ENCODE data around the gene NRP1. TPM values are rescaled to one million over a fixed set of nuclear protein-coding genes. Genes with fewer than 3 reads are reported as not detected.

Gene NRP1
- total RNA-seq, 4 donors from 2014 or later = 40.4 to 123 (median 58.3) TPM

DNA sequence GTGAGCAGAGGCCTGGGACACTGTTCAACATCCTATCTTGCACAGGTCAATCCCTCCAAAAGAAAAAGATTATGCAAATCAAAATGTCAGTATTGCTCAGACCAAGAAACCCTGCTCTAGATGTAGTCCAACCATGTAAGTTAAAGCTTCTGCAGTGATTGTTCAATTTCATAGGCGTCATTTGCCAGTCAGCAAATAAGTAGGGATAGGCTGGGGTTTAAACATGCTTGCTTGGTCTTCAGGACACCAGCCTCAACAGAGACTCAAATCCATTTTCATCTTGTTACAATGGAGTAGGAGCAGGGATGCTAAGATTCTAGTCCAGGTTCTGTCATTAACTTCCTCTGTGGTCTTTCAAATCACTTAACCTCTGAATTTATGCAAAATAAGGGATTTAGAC, 89.1 kb downstream of the NRP1 start:
- no peak overlapping the region for H3K27ac ChIP-seq
- no peak overlapping the region for H3K4me3 ChIP-seq (replicated peaks in 1 of 3)
- DNase-seq = no peak
- no peaks in the 10 kb centered on the region for H3K27me3 ChIP-seq
- H3K36me3 ChIP-seq = no peaks in the 10 kb centered on the region
- WGBS, 2 donors = 82 to 83% methylated on average over 1 of the region's 1 CpG
- H3K9me3 ChIP-seq = no peaks in the 10 kb centered on the region
- intact Hi-C loops (cut with DNase I) = no loop called here
- peaks cover 6% of the 10 kb centered on the region in 2 donors for H3K4me1 ChIP-seq
- no peak for TF ChIP-seq POLR2A (IDR thresholded peaks at IDR 0.05)
- TF ChIP-seq, protein P1, sequence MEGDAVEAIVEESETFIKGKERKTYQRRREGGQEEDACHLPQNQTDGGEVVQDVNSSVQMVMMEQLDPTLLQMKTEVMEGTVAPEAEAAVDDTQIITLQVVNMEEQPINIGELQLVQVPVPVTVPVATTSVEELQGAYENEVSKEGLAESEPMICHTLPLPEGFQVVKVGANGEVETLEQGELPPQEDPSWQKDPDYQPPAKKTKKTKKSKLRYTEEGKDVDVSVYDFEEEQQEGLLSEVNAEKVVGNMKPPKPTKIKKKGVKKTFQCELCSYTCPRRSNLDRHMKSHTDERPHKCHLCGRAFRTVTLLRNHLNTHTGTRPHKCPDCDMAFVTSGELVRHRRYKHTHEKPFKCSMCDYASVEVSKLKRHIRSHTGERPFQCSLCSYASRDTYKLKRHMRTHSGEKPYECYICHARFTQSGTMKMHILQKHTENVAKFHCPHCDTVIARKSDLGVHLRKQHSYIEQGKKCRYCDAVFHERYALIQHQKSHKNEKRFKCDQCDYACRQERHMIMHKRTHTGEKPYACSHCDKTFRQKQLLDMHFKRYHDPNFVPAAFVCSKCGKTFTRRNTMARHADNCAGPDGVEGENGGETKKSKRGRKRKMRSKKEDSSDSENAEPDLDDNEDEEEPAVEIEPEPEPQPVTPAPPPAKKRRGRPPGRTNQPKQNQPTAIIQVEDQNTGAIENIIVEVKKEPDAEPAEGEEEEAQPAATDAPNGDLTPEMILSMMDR (IDR thresholded peaks at IDR 0.05) = no peak

DNA sequence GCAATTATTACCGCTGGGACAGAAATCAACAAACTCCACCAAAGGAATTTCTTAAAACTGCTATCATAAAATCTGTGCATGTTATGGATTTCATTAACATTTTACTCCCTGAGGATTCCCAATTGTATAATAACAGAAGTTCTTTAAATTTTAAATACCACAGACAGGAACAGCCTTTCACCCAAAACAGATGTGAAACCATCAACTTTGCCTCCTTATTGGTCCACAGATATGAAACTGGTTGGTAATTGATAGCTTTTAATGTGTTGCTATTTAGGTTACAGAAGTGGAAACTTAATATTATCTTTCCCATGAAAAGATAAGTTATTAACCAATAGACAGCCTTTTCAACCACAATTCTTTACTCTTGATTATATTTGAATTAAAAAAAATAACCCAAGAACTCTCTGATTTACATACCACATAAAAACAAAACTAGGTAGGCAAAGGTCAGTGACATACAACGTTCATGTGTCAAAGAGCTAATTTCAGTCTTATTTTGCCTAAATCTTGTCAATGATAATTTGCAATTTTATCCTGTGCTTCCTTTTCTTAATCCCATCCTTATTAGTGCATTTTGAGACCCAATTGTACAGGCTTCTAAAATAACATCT, 90.0 kb downstream of the NRP1 start:
- H3K4me1 ChIP-seq = peaks cover 13% of the 10 kb centered on the region in 2 donors
- no peaks in the 10 kb centered on the region for H3K36me3 ChIP-seq
- no peak for DNase-seq
- TF ChIP-seq, protein P1 (IDR thresholded peaks at IDR 0.05) = no peak
- no peak for TF ChIP-seq POLR2A (IDR thresholded peaks at IDR 0.05)
- no peak overlapping the region for H3K4me3 ChIP-seq (replicated peaks in 1 of 3)
- no peaks in the 10 kb centered on the region for H3K27me3 ChIP-seq
- H3K27ac ChIP-seq = no peak overlapping the region
- WGBS, 2 donors = 84 to 88% methylated on average over 2 of the region's 2 CpGs
- no peaks in the 10 kb centered on the region for H3K9me3 ChIP-seq
- intact Hi-C loops (cut with DNase I) = no loop called here

DNA sequence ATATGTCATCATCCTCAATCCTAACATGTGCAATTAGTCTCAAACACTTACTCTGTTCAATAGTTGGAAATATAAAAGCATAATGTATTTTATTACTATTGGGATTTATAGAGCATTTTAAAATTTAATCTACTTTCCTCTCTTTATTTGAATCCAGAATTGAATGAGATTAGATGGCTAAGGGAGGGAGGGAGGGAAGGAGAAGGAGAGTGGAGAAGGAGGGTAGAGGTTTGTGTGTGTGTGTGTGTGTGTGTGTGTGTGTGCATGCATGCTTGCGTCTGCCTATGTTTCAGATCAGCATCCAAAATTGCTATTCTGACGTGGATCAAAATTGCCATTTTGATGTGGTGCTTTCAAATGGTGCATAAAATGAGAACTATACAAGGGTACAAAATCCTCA, 90.8 kb downstream of the NRP1 start:
- intact Hi-C loops (cut with DNase I) = no loop called here
- WGBS, 2 donors = 93 to 96% methylated on average over 2 of the region's 2 CpGs
- Histone ChIP-seq H3K4me3 (replicated peaks in 1 of 3) (no peak overlapping the region), H3K27ac (no peak overlapping the region), H3K4me1 (peaks cover 13% of the 10 kb centered on the region in 2 donors), H3K9me3 (no peaks in the 10 kb centered on the region), H3K27me3 (no peaks in the 10 kb centered on the region), H3K36me3 (no peaks in the 10 kb centered on the region)
- DNase-seq = no peak
- TF ChIP-seq POLR2A (IDR thresholded peaks at IDR 0.05) = no peak
- TF ChIP-seq, protein P1 (IDR thresholded peaks at IDR 0.05) = no peak

DNA sequence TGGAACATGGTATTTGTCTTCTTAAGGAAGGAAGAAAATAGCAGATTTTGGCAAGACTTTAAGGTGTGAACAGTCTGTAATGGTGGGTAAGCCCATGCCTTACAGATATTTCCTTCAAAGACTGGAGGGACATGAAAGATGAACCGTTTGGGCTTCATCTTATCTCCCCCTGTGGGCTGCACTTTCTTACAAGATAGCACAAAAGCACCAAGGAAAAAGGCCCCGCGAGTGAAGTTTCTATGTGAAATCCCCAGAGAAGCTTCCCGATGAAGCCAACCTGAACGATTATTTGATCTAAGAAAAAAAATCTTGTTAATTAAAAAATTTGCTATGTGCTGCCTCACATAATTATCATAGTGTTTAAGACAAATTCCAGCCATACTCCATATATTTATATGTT, 91.5 kb downstream of the NRP1 start:
- 85 to 87% methylated on average over 5 of the region's 5 CpGs for WGBS, 2 donors
- DNase-seq = no peak

GRCh38 chr10:33241351-33241750, 93.1 kb downstream of the NRP1 start:
- Histone ChIP-seq H3K4me1 (peaks cover 13% of the 10 kb centered on the region in 2 donors), H3K9me3 (no peaks in the 10 kb centered on the region), H3K4me3 (replicated peaks in 1 of 3) (no peak overlapping the region), H3K27ac (no peak overlapping the region), H3K27me3 (no peaks in the 10 kb centered on the region), H3K36me3 (no peaks in the 10 kb centered on the region)
- DNase-seq = no peak
- TF ChIP-seq POLR2A (IDR thresholded peaks at IDR 0.05) = no peak
- TF ChIP-seq, protein P1 (IDR thresholded peaks at IDR 0.05) = no peak
- intact Hi-C loops (cut with DNase I) = no loop called here
- WGBS, 2 donors = 67 to 77% methylated on average over 4 of the region's 4 CpGs

More for the DNA sequence above, 91.5 kb downstream of the NRP1 start:
- Histone ChIP-seq H3K36me3 (no peaks in the 10 kb centered on the region), H3K27ac (no peak overlapping the region), H3K4me3 (replicated peaks in 1 of 3) (no peak overlapping the region), H3K4me1 (peaks cover 13% of the 10 kb centered on the region in 2 donors), H3K9me3 (no peaks in the 10 kb centered on the region), H3K27me3 (no peaks in the 10 kb centered on the region)
- intact Hi-C loops (cut with DNase I) = no loop called here
- TF ChIP-seq, protein P1 (IDR thresholded peaks at IDR 0.05) = no peak
- TF ChIP-seq POLR2A (IDR thresholded peaks at IDR 0.05) = no peak
